Measurements from ENCODE around the gene PFDN5.

PFDN5 gene

DNA sequence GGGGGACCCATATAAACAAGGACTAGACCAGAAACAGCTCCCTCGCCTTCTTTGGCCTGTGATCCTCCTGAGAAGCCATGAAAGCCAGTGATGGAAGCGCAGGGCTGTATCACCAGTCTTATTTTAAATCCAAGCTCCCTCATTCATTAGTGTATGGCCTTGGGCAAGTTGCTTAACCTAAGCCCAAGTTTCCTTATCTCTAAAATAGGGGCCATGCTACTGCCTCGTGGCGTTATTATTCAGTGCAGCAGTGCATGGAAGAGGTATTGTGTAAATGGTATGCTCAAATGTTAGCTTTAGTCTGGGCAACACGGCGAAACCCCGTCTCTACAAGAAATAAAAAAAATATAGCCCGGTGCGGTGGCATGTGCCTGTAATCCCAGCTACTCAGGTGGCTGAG is 17.4 kb upstream of the PFDN5 start:
- no peaks in the 10 kb centered on the region for H3K27me3 ChIP-seq (ENCODE audit: insufficient read depth, poor library complexity, severe bottlenecking)
- DNase-seq (ENCODE audit: low read depth in 1 of 2, low spot score in 1 of 2), result no peak
- H3K4me3 ChIP-seq (replicated peaks; ENCODE audit: insufficient read depth, low read length), result no peak overlapping the region
- TF ChIP-seq REST (IDR thresholded peaks at IDR 0.05; ENCODE audit: insufficient replicate concordance, low read depth) (no peak), GABPA (IDR thresholded peaks at IDR 0.05; ENCODE audit: low read depth) (no peak), SPI1 (IDR thresholded peaks at IDR 0.05; ENCODE audit: borderline replicate concordance, low read depth) (no peak), POLR2AphosphoS5 (IDR thresholded peaks at IDR 0.05; ENCODE audit: low read depth) (no peak)
- TF ChIP-seq, protein P1, sequence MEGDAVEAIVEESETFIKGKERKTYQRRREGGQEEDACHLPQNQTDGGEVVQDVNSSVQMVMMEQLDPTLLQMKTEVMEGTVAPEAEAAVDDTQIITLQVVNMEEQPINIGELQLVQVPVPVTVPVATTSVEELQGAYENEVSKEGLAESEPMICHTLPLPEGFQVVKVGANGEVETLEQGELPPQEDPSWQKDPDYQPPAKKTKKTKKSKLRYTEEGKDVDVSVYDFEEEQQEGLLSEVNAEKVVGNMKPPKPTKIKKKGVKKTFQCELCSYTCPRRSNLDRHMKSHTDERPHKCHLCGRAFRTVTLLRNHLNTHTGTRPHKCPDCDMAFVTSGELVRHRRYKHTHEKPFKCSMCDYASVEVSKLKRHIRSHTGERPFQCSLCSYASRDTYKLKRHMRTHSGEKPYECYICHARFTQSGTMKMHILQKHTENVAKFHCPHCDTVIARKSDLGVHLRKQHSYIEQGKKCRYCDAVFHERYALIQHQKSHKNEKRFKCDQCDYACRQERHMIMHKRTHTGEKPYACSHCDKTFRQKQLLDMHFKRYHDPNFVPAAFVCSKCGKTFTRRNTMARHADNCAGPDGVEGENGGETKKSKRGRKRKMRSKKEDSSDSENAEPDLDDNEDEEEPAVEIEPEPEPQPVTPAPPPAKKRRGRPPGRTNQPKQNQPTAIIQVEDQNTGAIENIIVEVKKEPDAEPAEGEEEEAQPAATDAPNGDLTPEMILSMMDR (IDR thresholded peaks at IDR 0.05; ENCODE audit: insufficient read depth, low read length), result no peak
- H3K27ac ChIP-seq (replicated peaks), result no peak overlapping the region

- Histone ChIP-seq H3K27me3 (ENCODE audit: insufficient read depth, poor library complexity, severe bottlenecking) (no peaks in the 10 kb centered on the region), H3K27ac (replicated peaks) (no peak overlapping the region), H3K4me3 (replicated peaks; ENCODE audit: insufficient read depth, low read length) (no peak overlapping the region)
- DNase-seq (ENCODE audit: low read depth in 1 of 2, low spot score in 1 of 2), result no peak
- TF ChIP-seq POLR2AphosphoS5 (IDR thresholded peaks at IDR 0.05; ENCODE audit: low read depth), result no peak
- TF ChIP-seq, protein P1 (IDR thresholded peaks at IDR 0.05; ENCODE audit: insufficient read depth, low read length), result no peak
- TF ChIP-seq REST (IDR thresholded peaks at IDR 0.05; ENCODE audit: insufficient replicate concordance, low read depth), result no peak
Measured at GRCh38 chr12:53279283-53279869, 16.0 kb upstream of the PFDN5 start.

- no peak for TF ChIP-seq POLR2AphosphoS5 (IDR thresholded peaks at IDR 0.05; ENCODE audit: low read depth)
- no peak for TF ChIP-seq REST (IDR thresholded peaks at IDR 0.05; ENCODE audit: insufficient replicate concordance, low read depth)
- no peak for TF ChIP-seq GABPA (IDR thresholded peaks at IDR 0.05; ENCODE audit: low read depth)
- TF ChIP-seq, protein P1 (IDR thresholded peaks at IDR 0.05; ENCODE audit: insufficient read depth, low read length), result no peak
- no peak for TF ChIP-seq SPI1 (IDR thresholded peaks at IDR 0.05; ENCODE audit: borderline replicate concordance, low read depth)
- Histone ChIP-seq H3K4me3 (replicated peaks; ENCODE audit: insufficient read depth, low read length) (no peak overlapping the region), H3K27ac (replicated peaks) (no peak overlapping the region), H3K27me3 (ENCODE audit: insufficient read depth, poor library complexity, severe bottlenecking) (no peaks in the 10 kb centered on the region)
- no peak for DNase-seq (ENCODE audit: low read depth in 1 of 2, low spot score in 1 of 2)
Measured at GRCh38 chr12:53279888-53280498, 15.3 kb upstream of the PFDN5 start.

All from HL-60 (cell line).